ENCODE results near the gene SAXO1.

The SAXO1 gene

DNA sequence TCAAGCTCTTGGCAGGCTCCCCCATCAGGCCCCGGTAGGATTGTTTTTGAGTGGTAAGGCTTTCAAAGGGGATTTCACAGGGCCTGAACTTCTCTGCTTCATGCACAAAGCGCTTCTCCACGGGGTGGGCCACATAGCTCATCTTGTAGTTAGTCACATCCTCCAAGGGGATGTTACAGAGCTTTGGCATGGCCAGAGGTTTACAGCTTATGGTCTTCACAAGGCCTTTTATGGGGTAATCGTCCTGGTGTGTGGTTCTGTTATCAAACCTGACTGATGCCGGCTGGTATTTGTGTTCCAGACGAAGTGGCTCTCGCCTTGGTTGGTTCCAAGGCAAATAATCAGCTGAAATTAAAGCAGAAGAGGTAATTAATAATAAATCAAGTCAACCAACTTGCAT, 104.3 kb downstream of the SAXO1 start:
- ATAC-seq (ENCODE audit: low read depth) (no peak), DNase-seq (ENCODE audit: low spot score) (no peak)
- Histone ChIP-seq H3K27me3 (ENCODE audit: insufficient read depth, poor library complexity, severe bottlenecking) (no peaks in the 10 kb centered on the region), H3K9me3 (ENCODE audit: severe bottlenecking) (no peaks in the 10 kb centered on the region), H3K4me3 (ENCODE audit: severe bottlenecking) (no peak overlapping the region), H3K27ac (ENCODE audit: poor library complexity, severe bottlenecking) (no peak overlapping the region), H3K36me3 (ENCODE audit: low read depth) (no peaks in the 10 kb centered on the region), H3K4me1 (ENCODE audit: insufficient read depth, poor library complexity, severe bottlenecking) (no peaks in the 10 kb centered on the region)
- TF ChIP-seq, protein P1, sequence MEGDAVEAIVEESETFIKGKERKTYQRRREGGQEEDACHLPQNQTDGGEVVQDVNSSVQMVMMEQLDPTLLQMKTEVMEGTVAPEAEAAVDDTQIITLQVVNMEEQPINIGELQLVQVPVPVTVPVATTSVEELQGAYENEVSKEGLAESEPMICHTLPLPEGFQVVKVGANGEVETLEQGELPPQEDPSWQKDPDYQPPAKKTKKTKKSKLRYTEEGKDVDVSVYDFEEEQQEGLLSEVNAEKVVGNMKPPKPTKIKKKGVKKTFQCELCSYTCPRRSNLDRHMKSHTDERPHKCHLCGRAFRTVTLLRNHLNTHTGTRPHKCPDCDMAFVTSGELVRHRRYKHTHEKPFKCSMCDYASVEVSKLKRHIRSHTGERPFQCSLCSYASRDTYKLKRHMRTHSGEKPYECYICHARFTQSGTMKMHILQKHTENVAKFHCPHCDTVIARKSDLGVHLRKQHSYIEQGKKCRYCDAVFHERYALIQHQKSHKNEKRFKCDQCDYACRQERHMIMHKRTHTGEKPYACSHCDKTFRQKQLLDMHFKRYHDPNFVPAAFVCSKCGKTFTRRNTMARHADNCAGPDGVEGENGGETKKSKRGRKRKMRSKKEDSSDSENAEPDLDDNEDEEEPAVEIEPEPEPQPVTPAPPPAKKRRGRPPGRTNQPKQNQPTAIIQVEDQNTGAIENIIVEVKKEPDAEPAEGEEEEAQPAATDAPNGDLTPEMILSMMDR (IDR thresholded peaks at IDR 0.05; ENCODE audit: poor library complexity, severe bottlenecking): no peak

DNA sequence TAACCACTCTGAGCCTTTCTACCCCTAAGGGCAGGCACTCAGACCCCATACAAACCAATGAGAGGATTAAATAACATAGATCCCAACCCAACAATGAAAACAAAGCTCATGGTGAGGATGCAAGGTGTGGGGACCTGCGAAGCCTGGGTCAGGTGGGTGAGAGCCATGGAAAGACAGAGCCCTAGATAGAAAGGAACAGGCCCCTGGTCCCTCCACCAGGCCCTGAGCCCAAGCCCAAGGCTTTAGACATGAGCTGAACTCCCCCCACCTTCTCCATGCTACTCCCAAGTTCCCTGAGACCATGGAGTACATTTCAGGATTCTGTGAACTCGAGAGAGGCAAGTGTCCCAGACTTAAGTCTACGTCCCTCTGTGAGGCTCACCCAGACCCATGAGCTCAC, 106.5 kb downstream of the SAXO1 start:
- no peaks in the 10 kb centered on the region for H3K9me3 ChIP-seq (ENCODE audit: severe bottlenecking)
- no peaks in the 10 kb centered on the region for H3K36me3 ChIP-seq (ENCODE audit: low read depth)
- H3K27ac ChIP-seq (ENCODE audit: poor library complexity, severe bottlenecking): no peak overlapping the region
- no peaks in the 10 kb centered on the region for H3K27me3 ChIP-seq (ENCODE audit: insufficient read depth, poor library complexity, severe bottlenecking)
- no peak for ATAC-seq (ENCODE audit: low read depth)
- H3K4me3 ChIP-seq (ENCODE audit: severe bottlenecking): no peak overlapping the region
- no peak for DNase-seq (ENCODE audit: low spot score)
- TF ChIP-seq, protein P1 (IDR thresholded peaks at IDR 0.05; ENCODE audit: poor library complexity, severe bottlenecking): no peak
- H3K4me1 ChIP-seq (ENCODE audit: insufficient read depth, poor library complexity, severe bottlenecking): no peaks in the 10 kb centered on the region

DNA sequence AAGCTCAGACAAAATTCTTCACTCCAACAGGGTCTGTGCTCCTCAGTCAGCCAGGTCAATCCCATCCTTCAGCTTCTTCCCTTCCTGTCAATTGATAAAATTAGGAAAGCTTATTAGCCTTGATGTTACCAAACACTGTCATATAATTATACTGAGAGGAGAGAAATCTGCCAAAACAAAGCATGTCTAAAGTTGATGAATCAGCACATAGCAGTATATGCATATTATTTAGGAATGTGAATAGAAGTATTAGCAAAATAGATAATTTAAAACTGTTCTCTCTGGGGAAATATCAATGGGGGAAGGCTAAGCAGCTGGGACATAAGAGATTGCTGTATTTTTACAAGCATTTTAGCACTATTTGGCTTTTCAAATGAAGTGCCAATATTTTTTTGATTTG, 107.1 kb downstream of the SAXO1 start:
- Histone ChIP-seq H3K9me3 (ENCODE audit: severe bottlenecking) (no peaks in the 10 kb centered on the region), H3K4me3 (ENCODE audit: severe bottlenecking) (no peak overlapping the region), H3K36me3 (ENCODE audit: low read depth) (no peaks in the 10 kb centered on the region), H3K4me1 (ENCODE audit: insufficient read depth, poor library complexity, severe bottlenecking) (no peaks in the 10 kb centered on the region), H3K27ac (ENCODE audit: poor library complexity, severe bottlenecking) (no peak overlapping the region), H3K27me3 (ENCODE audit: insufficient read depth, poor library complexity, severe bottlenecking) (no peaks in the 10 kb centered on the region)
- TF ChIP-seq, protein P1 (IDR thresholded peaks at IDR 0.05; ENCODE audit: poor library complexity, severe bottlenecking): no peak
- ATAC-seq (ENCODE audit: low read depth): no peak
- no peak for DNase-seq (ENCODE audit: low spot score)

DNA sequence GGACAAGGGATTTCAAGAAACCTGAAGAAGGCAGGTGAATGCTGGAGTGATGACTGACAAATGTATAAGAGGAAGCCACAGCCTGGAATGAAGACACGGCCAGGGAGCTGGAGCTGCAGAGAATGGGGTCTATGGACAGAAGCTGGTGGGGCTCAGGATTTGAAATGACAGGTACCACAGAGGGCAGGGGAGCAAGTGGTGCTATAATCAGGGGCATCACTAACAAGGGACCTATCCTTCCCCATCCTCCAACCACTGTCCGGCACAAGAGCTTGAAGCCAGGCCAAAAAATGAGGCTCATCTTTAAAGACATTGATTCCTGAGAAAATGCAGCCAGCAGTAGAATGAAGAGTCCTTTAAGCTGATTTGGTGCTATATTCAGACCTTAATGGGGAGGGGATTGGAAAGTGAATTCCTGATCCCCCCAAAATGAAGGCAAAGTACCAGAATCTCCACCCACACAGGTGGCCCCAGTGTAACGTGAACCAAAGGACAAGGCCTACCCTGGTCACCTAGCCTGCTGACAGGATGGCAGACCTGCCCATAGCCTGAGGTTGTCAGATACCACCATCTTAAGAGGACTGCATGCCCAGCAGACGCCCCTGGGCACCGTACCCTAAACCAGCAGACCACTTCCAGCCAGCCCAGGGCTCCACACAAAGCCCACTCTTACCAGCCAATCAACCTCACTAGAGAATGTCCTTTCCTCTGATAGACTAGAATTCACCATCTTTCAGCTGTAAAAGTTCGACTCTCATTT, 109.2 kb downstream of the SAXO1 start:
- ATAC-seq (ENCODE audit: low read depth) (no peak), DNase-seq (ENCODE audit: low spot score) (no peak)
- Histone ChIP-seq H3K36me3 (ENCODE audit: low read depth) (no peaks in the 10 kb centered on the region), H3K27ac (ENCODE audit: poor library complexity, severe bottlenecking) (no peak overlapping the region), H3K27me3 (ENCODE audit: insufficient read depth, poor library complexity, severe bottlenecking) (no peaks in the 10 kb centered on the region), H3K4me1 (ENCODE audit: insufficient read depth, poor library complexity, severe bottlenecking) (no peaks in the 10 kb centered on the region), H3K9me3 (ENCODE audit: severe bottlenecking) (no peaks in the 10 kb centered on the region), H3K4me3 (ENCODE audit: severe bottlenecking) (no peak overlapping the region)
- TF ChIP-seq, protein P1 (IDR thresholded peaks at IDR 0.05; ENCODE audit: poor library complexity, severe bottlenecking): no peak

DNA sequence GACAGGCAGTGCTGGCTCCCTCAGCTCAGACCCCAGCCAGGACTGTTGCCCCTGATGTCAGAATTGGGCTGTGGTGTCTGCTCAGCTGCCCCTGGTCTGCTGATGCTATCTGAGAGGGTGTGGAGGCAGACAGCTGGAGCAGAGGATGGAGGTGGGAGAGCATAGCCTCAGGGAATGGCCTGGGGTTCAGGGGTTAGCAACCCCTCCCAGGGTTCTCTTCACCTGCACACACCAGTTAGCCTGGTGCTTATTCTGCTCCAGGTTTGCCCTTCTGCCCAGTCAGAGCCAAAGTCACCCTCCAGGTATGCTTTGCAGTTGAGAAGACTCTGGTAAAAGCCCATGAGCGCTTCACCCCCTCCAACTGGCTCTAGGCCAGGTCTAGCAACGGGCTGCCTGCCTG, 109.8 kb downstream of the SAXO1 start:
- H3K4me3 ChIP-seq (ENCODE audit: severe bottlenecking): no peak overlapping the region
- DNase-seq (ENCODE audit: low spot score) (no peak), ATAC-seq (ENCODE audit: low read depth) (no peak)
- H3K4me1 ChIP-seq (ENCODE audit: insufficient read depth, poor library complexity, severe bottlenecking): no peaks in the 10 kb centered on the region
- H3K9me3 ChIP-seq (ENCODE audit: severe bottlenecking): no peaks in the 10 kb centered on the region
- no peaks in the 10 kb centered on the region for H3K27me3 ChIP-seq (ENCODE audit: insufficient read depth, poor library complexity, severe bottlenecking)
- TF ChIP-seq, protein P1 (IDR thresholded peaks at IDR 0.05; ENCODE audit: poor library complexity, severe bottlenecking): no peak
- no peaks in the 10 kb centered on the region for H3K36me3 ChIP-seq (ENCODE audit: low read depth)
- no peak overlapping the region for H3K27ac ChIP-seq (ENCODE audit: poor library complexity, severe bottlenecking)

Data from RWPE2 (cell line).